Hepatocyte (in vitro differentiated cells): ENCODE results near the gene HEXB.

Experiments used
- EZH2 ChIP-seq: fragments of 200-600 bp; sonication (generic); IDR thresholded peaks from 2 replicates; pipeline ENCODE4 v1.6.1; 2016; ENCODE audit warnings: antibody characterized with exemption, mild to moderate bottlenecking, borderline replicate concordance
- TF ChIP-seq, protein P1 (sequence below): fragments of 200-600 bp; sonication (generic); IDR thresholded peaks from 2 replicates; pipeline ENCODE4 v1.5.1; 2016; ENCODE audit warnings: antibody characterized with exemption, mild to moderate bottlenecking; ENCODE audit not compliant: poor library complexity

DNA sequence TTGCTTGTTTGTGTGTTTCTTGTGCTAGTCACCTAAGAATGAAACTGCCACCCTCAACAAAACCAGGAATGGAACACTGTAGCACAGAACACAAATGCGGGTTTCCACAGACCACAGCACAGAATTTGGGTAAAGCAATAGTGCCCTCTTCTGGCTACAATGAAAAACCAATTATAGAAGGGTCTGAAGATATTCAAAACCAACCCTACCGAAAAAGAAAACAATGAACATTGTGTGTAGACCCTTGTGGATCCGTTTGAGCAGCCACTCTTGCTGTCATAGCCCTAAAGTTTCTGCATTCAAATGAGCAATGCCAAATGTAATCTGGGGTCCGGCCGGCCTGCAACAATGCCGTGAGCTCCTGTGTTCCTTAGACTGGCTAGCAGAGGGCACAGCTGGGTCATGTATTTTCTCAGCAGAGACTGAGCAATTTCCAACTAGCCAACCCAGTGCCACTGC, 36.2 kb upstream of the HEXB start:
- TF ChIP-seq, protein P1, sequence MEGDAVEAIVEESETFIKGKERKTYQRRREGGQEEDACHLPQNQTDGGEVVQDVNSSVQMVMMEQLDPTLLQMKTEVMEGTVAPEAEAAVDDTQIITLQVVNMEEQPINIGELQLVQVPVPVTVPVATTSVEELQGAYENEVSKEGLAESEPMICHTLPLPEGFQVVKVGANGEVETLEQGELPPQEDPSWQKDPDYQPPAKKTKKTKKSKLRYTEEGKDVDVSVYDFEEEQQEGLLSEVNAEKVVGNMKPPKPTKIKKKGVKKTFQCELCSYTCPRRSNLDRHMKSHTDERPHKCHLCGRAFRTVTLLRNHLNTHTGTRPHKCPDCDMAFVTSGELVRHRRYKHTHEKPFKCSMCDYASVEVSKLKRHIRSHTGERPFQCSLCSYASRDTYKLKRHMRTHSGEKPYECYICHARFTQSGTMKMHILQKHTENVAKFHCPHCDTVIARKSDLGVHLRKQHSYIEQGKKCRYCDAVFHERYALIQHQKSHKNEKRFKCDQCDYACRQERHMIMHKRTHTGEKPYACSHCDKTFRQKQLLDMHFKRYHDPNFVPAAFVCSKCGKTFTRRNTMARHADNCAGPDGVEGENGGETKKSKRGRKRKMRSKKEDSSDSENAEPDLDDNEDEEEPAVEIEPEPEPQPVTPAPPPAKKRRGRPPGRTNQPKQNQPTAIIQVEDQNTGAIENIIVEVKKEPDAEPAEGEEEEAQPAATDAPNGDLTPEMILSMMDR = peak; percentile 83
- TF ChIP-seq EZH2 = no peak
